Cardiac fibroblast (primary cell): Measurements from ENCODE around the gene SPTBN2.

Experiments used
- DNase-seq, 2 donors: peaks; one replicate each; pipeline versions ENCODE4 v3.0.0 to v3.0.0-alpha.2; 2010; ENCODE audit warnings: low read depth in 2 of 2
- H3K4me3 ChIP-seq, 2 donors: replicated peaks in 1 of 2; 1 replicate in 1 of 2; 2 replicates in 1 of 2; pipeline ENCODE4 v1.5.1; 2011; ENCODE audit warnings: low read depth in 2 of 2, low read length in 2 of 2, mild to moderate bottlenecking in 2 of 2, moderate library complexity in 1 of 2
- TF ChIP-seq, protein P1 (sequence below): IDR thresholded peaks from one replicate; pipeline ENCODE4 v1.5.1; 2011; ENCODE audit warnings: low read depth, mild to moderate bottlenecking, low read length, inconsistent platforms

SPTBN2 gene

DNA sequence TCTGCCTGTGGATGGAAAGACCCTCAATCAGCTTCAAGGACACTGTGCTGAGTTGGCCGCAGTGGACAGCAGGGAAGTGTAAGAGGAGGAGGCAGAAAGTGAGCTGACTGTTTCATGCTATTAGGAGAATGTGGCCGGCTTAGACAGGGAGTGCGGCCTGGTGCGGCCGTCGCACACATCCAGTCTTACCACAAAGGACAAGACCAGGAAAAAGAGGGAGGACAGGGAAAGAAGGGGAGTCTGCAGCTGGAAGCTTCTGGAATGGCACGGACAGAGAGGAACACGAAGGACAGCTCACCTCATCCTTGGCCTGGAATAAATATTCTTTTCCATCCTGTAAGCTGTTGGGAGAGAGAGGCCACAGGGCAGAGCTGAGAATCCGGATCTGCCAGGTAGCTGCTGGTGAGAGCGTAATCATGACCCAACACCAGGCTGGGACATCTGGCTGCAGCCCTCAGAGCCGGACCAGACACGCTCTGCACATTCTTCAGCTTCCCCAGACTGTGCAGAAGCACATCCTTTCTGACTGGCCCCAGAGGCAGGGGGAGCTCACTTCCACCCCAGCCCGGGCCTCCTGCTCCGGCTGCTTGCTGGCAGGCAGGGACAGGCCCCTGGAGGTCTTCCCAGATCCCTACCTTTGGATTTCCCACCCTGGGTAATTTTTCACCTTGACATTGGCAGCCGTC is 42.8 kb downstream of the SPTBN2 start:
- no peak for DNase-seq
- no peak overlapping the region for H3K4me3 ChIP-seq
- TF ChIP-seq, protein P1, sequence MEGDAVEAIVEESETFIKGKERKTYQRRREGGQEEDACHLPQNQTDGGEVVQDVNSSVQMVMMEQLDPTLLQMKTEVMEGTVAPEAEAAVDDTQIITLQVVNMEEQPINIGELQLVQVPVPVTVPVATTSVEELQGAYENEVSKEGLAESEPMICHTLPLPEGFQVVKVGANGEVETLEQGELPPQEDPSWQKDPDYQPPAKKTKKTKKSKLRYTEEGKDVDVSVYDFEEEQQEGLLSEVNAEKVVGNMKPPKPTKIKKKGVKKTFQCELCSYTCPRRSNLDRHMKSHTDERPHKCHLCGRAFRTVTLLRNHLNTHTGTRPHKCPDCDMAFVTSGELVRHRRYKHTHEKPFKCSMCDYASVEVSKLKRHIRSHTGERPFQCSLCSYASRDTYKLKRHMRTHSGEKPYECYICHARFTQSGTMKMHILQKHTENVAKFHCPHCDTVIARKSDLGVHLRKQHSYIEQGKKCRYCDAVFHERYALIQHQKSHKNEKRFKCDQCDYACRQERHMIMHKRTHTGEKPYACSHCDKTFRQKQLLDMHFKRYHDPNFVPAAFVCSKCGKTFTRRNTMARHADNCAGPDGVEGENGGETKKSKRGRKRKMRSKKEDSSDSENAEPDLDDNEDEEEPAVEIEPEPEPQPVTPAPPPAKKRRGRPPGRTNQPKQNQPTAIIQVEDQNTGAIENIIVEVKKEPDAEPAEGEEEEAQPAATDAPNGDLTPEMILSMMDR = no peak

DNA sequence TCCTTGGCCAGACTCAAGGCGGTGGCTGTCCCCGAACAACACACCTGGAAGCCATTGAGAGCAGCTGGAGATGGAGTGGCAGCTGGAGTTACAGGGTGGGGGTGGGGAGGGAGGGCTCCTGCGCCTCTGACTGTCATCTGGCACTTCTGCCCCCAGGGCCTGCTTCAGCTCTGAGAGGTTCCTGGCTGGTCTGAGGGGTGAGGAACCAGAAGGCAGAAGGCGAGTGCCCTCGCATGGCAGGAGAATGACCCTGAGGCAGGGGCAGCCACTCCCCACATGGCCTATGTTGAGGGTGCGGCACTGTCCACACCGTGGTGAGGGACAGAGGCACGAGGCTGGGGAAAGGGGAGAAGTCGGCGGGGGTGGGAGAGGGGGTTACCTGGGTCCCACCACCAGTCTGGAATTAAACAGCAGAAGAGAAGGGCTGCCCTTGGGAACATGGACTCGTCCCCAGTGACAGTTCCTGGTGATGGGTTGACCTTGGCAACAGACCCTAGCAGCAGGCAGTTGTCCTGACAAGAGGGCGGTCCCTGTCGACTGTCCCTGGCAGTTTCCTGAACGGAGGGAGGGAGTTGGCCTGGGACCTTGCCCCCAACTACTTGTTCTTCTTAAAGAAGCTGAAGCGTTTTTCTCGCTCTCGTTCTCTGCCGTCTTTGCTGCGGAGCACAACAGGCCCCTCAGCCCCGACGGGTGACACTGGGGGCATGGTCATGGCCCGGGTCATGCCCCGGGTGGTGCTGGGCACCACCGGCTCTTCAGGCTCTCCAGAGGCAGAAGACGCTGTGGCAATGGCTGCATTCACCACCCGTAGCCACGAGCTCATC is 43.5 kb downstream of the SPTBN2 start:
- no peak overlapping the region for H3K4me3 ChIP-seq
- TF ChIP-seq, protein P1 = no peak
- DNase-seq = no peak

DNA sequence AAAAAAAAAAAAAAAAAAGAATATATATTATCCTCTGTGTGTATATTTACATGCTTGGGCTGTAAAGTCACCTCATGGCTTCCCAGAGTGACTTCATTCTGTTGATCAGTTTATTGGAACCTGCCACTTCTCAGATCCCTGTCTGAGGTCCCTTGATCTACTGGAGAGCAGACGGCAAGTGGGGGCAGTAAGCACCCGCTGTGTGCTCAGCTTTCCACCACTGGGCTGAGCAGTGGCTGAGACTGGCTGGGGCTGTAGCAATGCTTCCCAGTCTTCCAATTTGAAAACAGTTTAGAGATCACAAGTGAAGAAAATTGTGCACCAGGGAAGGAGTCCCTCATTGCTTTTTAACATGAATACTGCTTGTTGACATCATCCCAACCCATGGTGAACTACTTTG is 44.4 kb downstream of the SPTBN2 start:
- TF ChIP-seq, protein P1 = no peak

DNA sequence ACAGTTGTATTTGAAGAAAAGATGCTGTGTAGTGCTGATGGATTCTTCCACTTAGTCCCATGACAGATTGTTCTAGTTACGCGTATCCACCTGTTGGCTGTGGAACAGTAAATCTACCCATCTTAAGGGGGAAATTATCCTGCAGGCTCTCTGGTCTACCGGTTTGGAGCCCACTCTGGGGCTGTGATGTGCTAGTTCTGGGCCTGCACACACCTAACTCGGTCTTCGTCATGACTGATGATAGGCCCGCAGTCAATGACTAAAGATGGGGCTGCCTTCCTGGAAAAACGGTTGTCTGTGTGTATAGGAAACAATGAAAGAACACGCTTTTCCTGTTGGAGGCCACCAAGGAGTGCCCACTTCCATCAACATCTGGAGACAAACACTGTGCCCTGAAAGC is 45.1 kb downstream of the SPTBN2 start:
- TF ChIP-seq, protein P1 = no peak
- no peak overlapping the region for H3K4me3 ChIP-seq
- no peak for DNase-seq

More for the DNA sequence above, 44.4 kb downstream of the SPTBN2 start:
- no peak overlapping the region for H3K4me3 ChIP-seq
- DNase-seq = no peak

DNA sequence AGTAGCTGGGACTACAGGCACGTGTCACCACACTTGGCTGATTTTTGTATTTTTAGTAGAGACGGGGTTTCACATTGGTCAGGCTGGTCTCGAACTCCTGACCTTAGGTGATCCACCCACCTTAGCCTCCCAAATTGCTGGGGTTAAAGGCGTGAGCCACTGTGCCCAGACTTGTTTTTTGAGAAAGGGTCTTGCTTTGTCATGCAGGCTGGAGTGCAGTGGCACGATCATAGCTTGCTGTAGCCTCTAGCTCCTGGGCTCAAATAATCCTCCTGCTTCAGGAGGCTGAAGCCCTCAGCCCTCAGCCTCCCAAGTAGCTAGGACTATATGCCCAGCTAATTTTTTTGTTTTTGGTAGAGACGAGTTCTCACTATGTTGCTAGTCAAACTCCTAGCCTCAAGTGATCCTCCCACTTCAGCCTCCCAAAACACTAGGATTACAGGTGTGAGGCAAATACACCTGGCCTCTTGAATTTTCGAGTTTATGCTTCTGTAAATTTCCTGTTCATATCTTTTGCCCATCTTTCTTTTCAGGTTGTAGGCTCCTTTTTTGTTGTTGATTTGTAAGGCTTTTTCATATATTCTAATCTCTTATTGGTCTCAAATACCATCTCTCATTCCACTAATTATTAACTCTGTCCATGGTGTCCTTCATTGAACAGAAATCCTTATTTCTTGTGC is 47.9 kb downstream of the SPTBN2 start:
- TF ChIP-seq, protein P1 = no peak
- no peak for DNase-seq

DNA sequence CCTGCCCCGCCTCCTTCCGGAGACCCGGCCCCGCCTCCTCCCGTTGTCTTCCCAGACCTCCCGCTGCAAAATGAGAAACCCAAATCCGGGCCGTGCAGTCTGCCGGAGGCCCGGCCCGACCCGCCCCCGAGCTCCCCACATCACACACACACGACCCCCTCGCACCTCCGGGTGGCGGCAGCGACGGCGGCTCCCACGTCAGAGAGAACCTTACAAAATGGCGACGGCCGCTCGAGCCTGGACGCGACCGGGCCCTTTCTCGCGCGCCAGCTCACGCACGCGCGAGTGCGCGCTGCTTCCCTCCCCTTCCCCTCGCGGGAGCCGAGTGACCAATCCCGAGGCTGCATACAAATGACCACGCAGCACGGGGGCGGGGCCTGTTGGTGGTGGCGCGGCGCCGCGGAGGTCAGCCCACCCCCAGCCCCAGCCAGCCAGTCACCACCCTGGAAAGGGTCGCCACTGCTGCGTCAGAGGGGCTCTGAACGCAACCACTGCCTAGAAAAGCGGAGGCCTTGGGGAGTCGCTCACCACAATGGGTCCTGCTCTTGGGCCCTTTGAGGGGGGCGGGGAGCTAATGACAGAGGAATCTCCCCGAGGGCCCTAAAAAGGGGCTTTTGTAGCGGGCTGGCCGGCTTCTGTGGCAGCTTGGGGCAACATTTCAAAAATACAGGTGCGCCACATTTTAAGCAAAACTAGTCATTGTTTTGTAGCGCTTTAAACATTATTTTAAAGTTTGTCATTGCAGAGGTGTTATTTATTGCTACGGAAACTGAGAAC is 51.2 kb downstream of the SPTBN2 start, which contains the start of gene RBM4B:
Gene RBM4B (minus strand): TSS at position 289 of the 777 bp plus-strand sequence. CDS start 808 bp downstream, outside the sequence.
- TF ChIP-seq, protein P1 = no peak
- peak; percentile 94 to 96 for DNase-seq
- peak within 1 kb of the TSS; percentile 73 to 74 for H3K4me3 ChIP-seq

More for the DNA sequence above, 47.9 kb downstream of the SPTBN2 start:
- H3K4me3 ChIP-seq = no peak overlapping the region
